Thyroid gland (tissue), 4 donors: ENCODE results near the gene TMEM222. TPM values are rescaled to one million over a fixed set of nuclear protein-coding genes. Genes with fewer than 3 reads are reported as not detected.

Source experiments
- DNase-seq, 2 donors: peaks; one replicate each; pipeline ENCODE4 v3.0.0-alpha.2; 2019
- H3K27ac ChIP-seq, 3 donors: fragments of 200-600 bp; sonication (generic); 1 replicate in 2 of 3; 2 replicates in 1 of 3; pipeline ENCODE4 v1.5.1; 2016 to 2019; ENCODE audit warnings: mild to moderate bottlenecking in 1 of 3, moderate library complexity in 1 of 3
- H3K27me3 ChIP-seq: fragments of 200-600 bp; sonication (generic); one replicate; pipeline ENCODE4 v1.5.1; 2019
- H3K36me3 ChIP-seq, 2 donors: fragments of 200-600 bp; sonication (generic); one replicate each; pipeline ENCODE4 v1.5.1; 2016 to 2019
- H3K4me1 ChIP-seq, 2 donors: fragments of 200-600 bp; sonication (generic); one replicate each; pipeline ENCODE4 v1.5.1; 2017 to 2019
- H3K4me3 ChIP-seq, 3 donors: fragments of 200-600 bp; sonication (generic); replicated peaks in 1 of 3; 1 replicate in 2 of 3; 2 replicates in 1 of 3; pipeline ENCODE4 v1.5.1; 2016; ENCODE audit warnings: mild to moderate bottlenecking in 1 of 3
- H3K9me3 ChIP-seq: fragments of 200-600 bp; sonication (generic); one replicate; pipeline ENCODE4 v1.5.1; 2017
- POLR2A ChIP-seq, 2 donors: fragments of 450-650 bp; IDR thresholded peaks; one replicate each; pipeline ENCODE4 v1.6.1; 2017; ENCODE audit warnings: antibody characterized with exemption in 2 of 2, mild to moderate bottlenecking in 2 of 2, moderate library complexity in 1 of 2
- WGBS, 2 donors: methylation state at CpG; one replicate each; pipeline ENCODE4 v1.1.5; 2017; 5-methylcytosine and 5-hydroxymethylcytosine counted together
- intact Hi-C: fragments of 100-400 bp; cut with DNase I; formaldehyde crosslinking; loops from one replicate; pipeline ENCODE4 v1.15.1; 2023
- total RNA-seq, 4 donors: library from RNA; depleted of rRNA; stranded (reverse); fragments of >200 nt; gene quantifications; one replicate each; pipeline ENCODE4 v1.2.3, GENCODE V29; 2016
- TF ChIP-seq, protein P1 (sequence below), 6 experiments: fragments of 200-600 bp in 3 of 6; fragments of 450-650 bp in 3 of 6; sonication (generic) in 3 of 6; IDR thresholded peaks; one replicate each; pipeline ENCODE4 v1.5.1; 2016 to 2019; ENCODE audit warnings: antibody characterized with exemption in 6 of 6, mild to moderate bottlenecking in 2 of 6, inconsistent platforms in 1 of 6, moderate library complexity in 1 of 6

TMEM222 gene
- total RNA-seq, 4 donors from 2014 or later: 22.7 to 46.0 (median 30.9) TPM

DNA sequence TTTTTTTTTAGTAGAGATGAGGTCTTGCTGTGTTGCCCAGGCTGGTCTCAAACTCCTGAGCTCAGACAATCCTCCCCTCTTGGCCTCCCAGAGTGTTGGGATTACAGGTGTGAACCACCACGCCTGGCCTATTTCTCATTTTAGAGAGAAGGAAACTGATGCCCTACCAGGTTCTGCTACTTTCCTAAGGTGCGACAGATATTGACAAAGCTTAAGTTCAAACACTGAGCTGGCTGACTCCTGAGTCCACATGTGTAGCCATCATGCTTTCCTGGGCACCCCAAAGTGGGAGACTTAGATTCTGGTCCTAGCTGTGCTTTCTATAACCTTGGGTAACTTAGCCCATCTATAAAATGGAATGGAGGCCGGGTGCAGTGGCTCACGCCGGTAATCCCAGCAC, 5.1 kb upstream of the TMEM222 start:
- TF ChIP-seq, protein P1, sequence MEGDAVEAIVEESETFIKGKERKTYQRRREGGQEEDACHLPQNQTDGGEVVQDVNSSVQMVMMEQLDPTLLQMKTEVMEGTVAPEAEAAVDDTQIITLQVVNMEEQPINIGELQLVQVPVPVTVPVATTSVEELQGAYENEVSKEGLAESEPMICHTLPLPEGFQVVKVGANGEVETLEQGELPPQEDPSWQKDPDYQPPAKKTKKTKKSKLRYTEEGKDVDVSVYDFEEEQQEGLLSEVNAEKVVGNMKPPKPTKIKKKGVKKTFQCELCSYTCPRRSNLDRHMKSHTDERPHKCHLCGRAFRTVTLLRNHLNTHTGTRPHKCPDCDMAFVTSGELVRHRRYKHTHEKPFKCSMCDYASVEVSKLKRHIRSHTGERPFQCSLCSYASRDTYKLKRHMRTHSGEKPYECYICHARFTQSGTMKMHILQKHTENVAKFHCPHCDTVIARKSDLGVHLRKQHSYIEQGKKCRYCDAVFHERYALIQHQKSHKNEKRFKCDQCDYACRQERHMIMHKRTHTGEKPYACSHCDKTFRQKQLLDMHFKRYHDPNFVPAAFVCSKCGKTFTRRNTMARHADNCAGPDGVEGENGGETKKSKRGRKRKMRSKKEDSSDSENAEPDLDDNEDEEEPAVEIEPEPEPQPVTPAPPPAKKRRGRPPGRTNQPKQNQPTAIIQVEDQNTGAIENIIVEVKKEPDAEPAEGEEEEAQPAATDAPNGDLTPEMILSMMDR (IDR thresholded peaks at IDR 0.05): no peak
- no peak for TF ChIP-seq POLR2A (IDR thresholded peaks at IDR 0.05)
- 73 to 79% methylated on average over 5 of the region's 5 CpGs for WGBS, 2 donors
- no peak for DNase-seq
- Histone ChIP-seq H3K9me3 (no peaks in the 10 kb centered on the region), H3K4me1 (no peaks in the 10 kb centered on the region), H3K27me3 (no peaks in the 10 kb centered on the region), H3K36me3 (no peaks in the 10 kb centered on the region), H3K4me3 (no peak overlapping the region), H3K27ac (no peak overlapping the region)
- intact Hi-C loops: no loop called here

DNA sequence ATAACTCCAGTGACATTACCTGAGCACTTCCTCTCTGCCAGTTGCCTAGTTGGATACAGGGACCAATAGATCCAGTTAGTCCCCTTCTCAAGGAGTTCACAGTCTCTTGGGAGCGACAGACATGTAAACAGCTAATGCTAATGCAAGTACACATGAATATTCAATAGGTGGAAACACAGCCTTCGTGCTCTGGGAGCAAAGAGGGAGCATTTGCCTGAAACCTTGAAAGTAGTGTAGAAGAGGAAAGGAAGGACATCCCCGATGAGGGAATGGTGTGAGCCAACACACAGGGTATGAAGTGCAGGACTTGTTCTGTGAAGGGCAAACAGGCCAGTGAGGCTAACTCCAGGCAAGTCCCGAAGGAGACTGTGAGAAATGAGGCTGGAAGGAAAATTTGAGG, 3.8 kb upstream of the TMEM222 start:
- intact Hi-C loops: no loop called here
- Histone ChIP-seq H3K4me1 (peaks cover 4% of the 10 kb centered on the region in 2 donors), H3K36me3 (no peaks in the 10 kb centered on the region), H3K9me3 (no peaks in the 10 kb centered on the region), H3K27ac (no peak overlapping the region), H3K27me3 (no peaks in the 10 kb centered on the region), H3K4me3 (no peak overlapping the region)
- DNase-seq: no peak
- TF ChIP-seq, protein P1 (IDR thresholded peaks at IDR 0.05): no peak
- TF ChIP-seq POLR2A (IDR thresholded peaks at IDR 0.05): no peak
- WGBS, 2 donors: 27 to 30% methylated on average over 4 of the region's 4 CpGs

DNA sequence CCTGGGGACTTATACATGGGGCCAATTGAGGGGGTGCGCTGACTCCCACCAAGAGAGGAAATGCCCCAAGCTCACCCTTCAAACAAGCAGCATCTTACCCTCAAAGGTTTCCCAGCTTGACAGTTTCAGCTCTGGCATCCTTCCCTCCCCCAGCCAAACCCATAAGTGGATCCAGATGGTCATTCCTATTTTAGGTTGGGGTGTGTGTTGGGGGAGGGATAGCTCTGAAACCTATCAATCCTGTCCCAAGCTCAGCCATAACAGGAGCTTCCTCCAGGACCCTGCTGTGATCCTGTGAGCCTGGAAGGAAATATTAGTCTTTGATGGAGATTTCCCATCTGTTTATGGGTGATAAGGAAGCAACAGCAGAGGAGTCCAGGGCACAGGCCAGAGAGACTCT, 3.4 kb upstream of the TMEM222 start:
- no peaks in the 10 kb centered on the region for H3K36me3 ChIP-seq
- WGBS, 2 donors: 47 to 73% methylated on average over 1 of the region's 1 CpG
- H3K4me1 ChIP-seq: peaks cover 8 to 9% of the 10 kb centered on the region in 2 donors
- no peak for TF ChIP-seq POLR2A (IDR thresholded peaks at IDR 0.05)
- TF ChIP-seq, protein P1 (IDR thresholded peaks at IDR 0.05): no peak
- no peak overlapping the region for H3K27ac ChIP-seq
- H3K27me3 ChIP-seq: no peaks in the 10 kb centered on the region
- no peak overlapping the region for H3K4me3 ChIP-seq
- H3K9me3 ChIP-seq: no peaks in the 10 kb centered on the region
- DNase-seq: no peak
- intact Hi-C loops: no loop called here

DNA sequence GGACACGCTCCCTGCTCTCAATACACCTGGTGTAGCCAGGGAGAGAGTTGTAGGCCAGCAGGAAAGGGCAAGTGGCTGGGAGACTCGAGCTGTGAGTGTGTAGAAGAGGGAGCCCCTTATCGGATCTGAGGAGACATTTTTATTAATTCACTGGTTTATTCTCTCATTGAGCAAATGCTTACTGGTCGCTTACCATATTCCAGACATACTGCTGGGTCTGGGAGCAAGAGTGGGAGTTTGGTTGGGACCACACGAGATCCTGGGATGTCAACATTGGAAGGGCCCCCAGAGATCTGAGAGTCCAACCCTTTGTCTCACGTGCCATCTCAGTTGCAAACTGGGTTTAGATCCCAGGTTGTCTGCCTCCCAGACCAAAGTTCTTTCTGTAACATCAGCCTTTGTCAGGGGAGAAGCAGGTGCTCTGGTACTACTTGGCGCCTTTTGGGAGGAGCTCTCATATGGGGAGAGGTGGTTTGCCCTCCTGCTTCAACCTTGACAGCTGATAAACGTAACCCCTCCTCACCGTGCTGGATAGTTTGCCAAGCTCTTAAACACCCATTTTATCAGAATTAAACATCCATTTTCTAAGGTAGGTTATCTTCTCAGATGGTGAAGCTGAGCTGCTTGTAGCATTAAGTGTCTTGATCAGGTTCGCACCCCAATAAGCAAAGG, 742 bp downstream of the TMEM222 start:
- Histone ChIP-seq H3K4me1 (peaks cover 10 to 13% of the 10 kb centered on the region in 2 donors), H3K4me3 (peak overlapping the region; percentile 84 to 94 (median 89)), H3K27me3 (no peaks in the 10 kb centered on the region), H3K36me3 (peaks cover 0 to 11% of the 10 kb centered on the region in 2 donors), H3K27ac (peak overlapping the region; percentile 56 to 81 (median 81)), H3K9me3 (no peaks in the 10 kb centered on the region)
- no peak for DNase-seq
- 11 to 12% methylated on average over 8 to 10 of the region's 10 CpGs for WGBS, 2 donors
- intact Hi-C loops: no loop called here
- TF ChIP-seq POLR2A (IDR thresholded peaks at IDR 0.05): no peak
- TF ChIP-seq, protein P1 (IDR thresholded peaks at IDR 0.05): no peak

DNA sequence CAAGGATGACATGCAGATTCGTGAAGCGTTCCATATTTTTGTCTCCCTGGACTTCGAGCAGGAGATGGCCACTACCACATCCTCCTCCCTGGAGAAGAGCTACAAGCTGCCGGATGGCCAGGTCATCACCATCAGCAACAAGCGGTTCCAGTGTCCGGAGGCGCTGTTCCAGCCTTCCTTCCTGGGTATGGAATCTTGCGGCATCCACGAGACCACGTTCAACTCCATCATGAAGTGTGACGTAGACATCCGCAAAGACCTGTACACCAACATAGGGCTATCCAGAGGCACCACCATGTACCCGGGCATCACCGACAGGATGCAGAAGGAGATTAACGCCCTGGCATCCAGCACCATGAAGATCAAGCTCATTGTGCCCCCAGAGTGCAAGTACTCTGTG, 3.3 kb downstream of the TMEM222 start:
- 91 to 99% methylated on average over 12 to 15 of the region's 15 CpGs for WGBS, 2 donors
- no peak overlapping the region for H3K4me3 ChIP-seq
- H3K36me3 ChIP-seq: peaks cover 0 to 11% of the 10 kb centered on the region in 2 donors
- TF ChIP-seq, protein P1 (IDR thresholded peaks at IDR 0.05): no peak
- no peak for TF ChIP-seq POLR2A (IDR thresholded peaks at IDR 0.05)
- H3K27ac ChIP-seq: no peak overlapping the region
- peaks cover 10 to 13% of the 10 kb centered on the region in 2 donors for H3K4me1 ChIP-seq
- no peaks in the 10 kb centered on the region for H3K27me3 ChIP-seq
- H3K9me3 ChIP-seq: no peaks in the 10 kb centered on the region
- intact Hi-C loops: no loop called here
- no peak for DNase-seq
